Stimulated activated CD4-positive, alpha-beta T cell treated with anti-CD3 and anti-CD28 coated beads, Interleukin-2, amount 100 ng/mL, for 24 hours (primary cell): ENCODE measurements around the gene TM9SF4.

Source experiments
- DNase-seq, 2 donors: peaks; one replicate each; pipeline ENCODE4 v3.0.0-alpha.2; 2020

Gene TM9SF4

GRCh38 chr20:32130352-32130751 lies 20.8 kb downstream of the TM9SF4 start:
- DNase-seq, result no peak

- no peak for DNase-seq
Observed at GRCh38 chr20:32130965-32131364, 21.5 kb downstream of the TM9SF4 start.

GRCh38 chr20:32132911-32133549 lies 23.5 kb downstream of the TM9SF4 start:
- no peak for DNase-seq

- DNase-seq, result no peak
Observed at GRCh38 chr20:32134026-32134425, 24.5 kb downstream of the TM9SF4 start.

- no peak for DNase-seq
Observed at GRCh38 chr20:32135983-32136515, 26.5 kb downstream of the TM9SF4 start.

GRCh38 chr20:32138921-32139320 lies 29.4 kb downstream of the TM9SF4 start:
- DNase-seq, result no peak

- no peak for DNase-seq
Observed at GRCh38 chr20:32139947-32140346, 30.4 kb downstream of the TM9SF4 start.

- DNase-seq, result no peak
Observed at GRCh38 chr20:32140603-32141002, 31.1 kb downstream of the TM9SF4 start.

GRCh38 chr20:32141465-32141980 lies 32.0 kb downstream of the TM9SF4 start:
- no peak for DNase-seq

GRCh38 chr20:32142088-32142487 lies 32.6 kb downstream of the TM9SF4 start:
- DNase-seq, result no peak

GRCh38 chr20:32142991-32143390 lies 33.5 kb downstream of the TM9SF4 start:
- no peak for DNase-seq

GRCh38 chr20:32144898-32145662 lies 35.6 kb downstream of the TM9SF4 start:
- no peak for DNase-seq

GRCh38 chr20:32149566-32150170 lies 40.2 kb downstream of the TM9SF4 start:
- DNase-seq, result no peak

- no peak for DNase-seq
Observed at GRCh38 chr20:32150291-32150848, 40.9 kb downstream of the TM9SF4 start.

- DNase-seq, result no peak
Observed at GRCh38 chr20:32152421-32153155, 43.1 kb downstream of the TM9SF4 start.

- DNase-seq, result no peak
Observed at GRCh38 chr20:32153156-32153665, 43.7 kb downstream of the TM9SF4 start.

- no peak for DNase-seq
Observed at GRCh38 chr20:32153771-32154170, 44.3 kb downstream of the TM9SF4 start.

GRCh38 chr20:32155017-32155981 lies 45.8 kb downstream of the TM9SF4 start:
- peak; percentile 35 to 43 for DNase-seq

- no peak for DNase-seq
Observed at GRCh38 chr20:32157611-32158010, 48.1 kb downstream of the TM9SF4 start.

GRCh38 chr20:32158351-32158750 lies 48.8 kb downstream of the TM9SF4 start:
- DNase-seq, result no peak
